HCT116 (cell line): Measurements from ENCODE around the gene SEC61G. TPM values are rescaled to one million over a fixed set of nuclear protein-coding genes. Genes with fewer than 3 reads are reported as not detected.

Experiments
- ATAC-seq: fragments of 200-7000 bp; cut with Tn5 transposase; 2 replicates; pipeline ENCODE4 v1.9.1; 2020; ENCODE audit warnings: mild to moderate bottlenecking, moderate library complexity
- BruUV-seq: library from RNA; stranded (reverse); fragments of 400-500 nt; replicated peaks from 2 replicates; lab custom pipeline; 2021; lab: Mats Ljungman, UMichigan
- CTCF ChIA-PET: fragments of 300-600 bp; sonication (Branson Sonifier 250); formaldehyde crosslinking; loops from one replicate; lab custom pipeline; 2021; ENCODE audit warnings: antibody characterized with exemption; lab: Charles Lee
- POLR2A ChIA-PET: fragments of 300-600, 350-600 bp; sonication (Branson Sonifier 250); formaldehyde crosslinking; loops from one replicate; lab custom pipeline; 2021; ENCODE audit warnings: antibody characterized with exemption; lab: Charles Lee
- RAD21 ChIA-PET, 2 experiments: fragments of 300-600 bp; sonication (Branson Sonifier 250); formaldehyde crosslinking; loops; one replicate each; lab custom pipeline; 2023; ENCODE audit warnings: low total read pairs in 2 of 2; ENCODE audit not compliant: uncharacterized antibody in 2 of 2, unreplicated experiment in 2 of 2, low non-redundant PET in 1 of 2; lab: Charles Lee
- DNase-seq: peaks from one replicate; pipeline ENCODE4 v3.0.0-alpha.2; 2010; ENCODE audit warnings: low read depth, low spot score
- H2AFZ ChIP-seq: fragments of 200-600 bp; shearing (Covaris generic), sonication (generic); 2 replicates; pipeline ENCODE4 v1.6.1; 2017; ENCODE audit warnings: low read depth, mixed run types, mixed read lengths, antibody characterized with exemption, low read length; ENCODE audit not compliant: poor library complexity, severe bottlenecking
- H3K27ac ChIP-seq: 2 replicates; pipeline ENCODE4 v1.5.1; 2012; ENCODE audit warnings: low read depth, low read length
- H3K27me3 ChIP-seq: fragments of 200-600 bp; sonication (generic); 2 replicates; pipeline ENCODE4 v1.6.1; 2016; ENCODE audit warnings: mixed run types, low read length, mixed read lengths; ENCODE audit not compliant: insufficient read depth
- H3K36me3 ChIP-seq, 2 experiments: fragments of 200-500 bp in 1 of 2; fragments of 200-600 bp in 1 of 2; sonication (Bioruptor generic) in 1 of 2; sonication (generic) in 1 of 2; 2 replicates each; pipeline versions ENCODE4 v1.5.1 to v1.6.1; 2014 to 2016; ENCODE audit warnings: low read length in 2 of 2, inconsistent platforms in 1 of 2, mixed read lengths in 1 of 2, mixed run types in 1 of 2; ENCODE audit not compliant: insufficient read depth in 2 of 2, control insufficient read depth in 1 of 2
- H3K4me1 ChIP-seq, 2 experiments: fragments of 200-600 bp in 1 of 2; sonication (generic) in 1 of 2; 2 replicates each; pipeline versions ENCODE4 v1.5.1 to v1.6.1; 2012 to 2017; ENCODE audit warnings: low read length in 2 of 2, inconsistent platforms in 1 of 2, mild to moderate bottlenecking in 1 of 2, mixed read lengths in 1 of 2, mixed run types in 1 of 2, moderate library complexity in 1 of 2; ENCODE audit not compliant: insufficient read depth in 2 of 2, control insufficient read depth in 1 of 2
- H3K4me2 ChIP-seq: fragments of 200-600 bp; sonication (generic); 2 replicates; pipeline ENCODE4 v1.6.1; 2017; ENCODE audit warnings: mixed run types, low read length, mixed read lengths
- H3K4me3 ChIP-seq, 2 experiments: fragments of 200-600 bp in 1 of 2; sonication (generic) in 1 of 2; replicated peaks in 1 of 2; 2 replicates each; pipeline ENCODE4 v1.5.1; 2011 to 2016; ENCODE audit warnings: low read length in 2 of 2, control low read depth in 1 of 2, low read depth in 1 of 2, mild to moderate bottlenecking in 1 of 2, mixed read lengths in 1 of 2, mixed run types in 1 of 2
- H3K79me2 ChIP-seq: fragments of 200-600 bp; sonication (generic); 2 replicates; pipeline ENCODE4 v1.6.1; 2017; ENCODE audit warnings: mild to moderate bottlenecking, mixed run types, low read length, moderate library complexity, mixed read lengths; ENCODE audit not compliant: insufficient read depth
- H3K9ac ChIP-seq: fragments of 200-600 bp; sonication (generic); 2 replicates; pipeline ENCODE4 v1.6.1; 2016; ENCODE audit warnings: low read length, mixed read lengths
- H3K9me2 ChIP-seq: fragments of 200-600 bp; sonication (generic), shearing (Covaris generic); 2 replicates; pipeline ENCODE4 v1.6.1; 2017; ENCODE audit warnings: mixed run types, mild to moderate bottlenecking, moderate library complexity; ENCODE audit not compliant: insufficient read depth
- H3K9me3 ChIP-seq, 2 experiments: fragments of 200-500 bp in 1 of 2; fragments of 200-600 bp in 1 of 2; sonication (Bioruptor generic) in 1 of 2; sonication (generic) in 1 of 2; 2 replicates each; pipeline ENCODE4 v1.6.1; 2014 to 2017; ENCODE audit warnings: low read length in 2 of 2, mixed read lengths in 2 of 2, inconsistent platforms in 1 of 2, low read depth in 1 of 2, mild to moderate bottlenecking in 1 of 2, mixed run types in 1 of 2, moderate library complexity in 1 of 2; ENCODE audit not compliant: control insufficient read depth in 1 of 2, insufficient read depth in 1 of 2
- H4K20me1 ChIP-seq: fragments of 200-600 bp; sonication (generic), shearing (Covaris generic); 2 replicates; pipeline ENCODE4 v1.6.1; 2017; ENCODE audit warnings: mixed run types, mild to moderate bottlenecking, moderate library complexity; ENCODE audit not compliant: insufficient read depth
- CBX3 ChIP-seq: IDR thresholded peaks from 2 replicates; pipeline ENCODE4 v1.6.1; 2012; ENCODE audit warnings: low read depth
- CEBPB ChIP-seq: IDR thresholded peaks from 2 replicates; pipeline ENCODE4 v1.6.1; 2012; ENCODE audit warnings: low read depth
- CTCF ChIP-seq, 3 experiments: fragments of 200-600 bp in 1 of 3; sonication (generic) in 1 of 3; IDR thresholded peaks in 2 of 3; conservative IDR thresholded peaks in 1 of 3; 2 replicates each; pipeline ENCODE4 v1.5.1; 2012 to 2017; ENCODE audit warnings: low read depth in 2 of 3, low read length in 2 of 3, antibody characterized with exemption in 1 of 3, borderline replicate concordance in 1 of 3, control low read depth in 1 of 3, mild to moderate bottlenecking in 1 of 3, mixed read lengths in 1 of 3, mixed run types in 1 of 3, moderate library complexity in 1 of 3; ENCODE audit not compliant: insufficient read depth in 1 of 3
- EGR1 ChIP-seq: IDR thresholded peaks from 2 replicates; pipeline ENCODE4 v1.6.1; 2012; ENCODE audit warnings: low read depth
- EZH2 ChIP-seq: fragments of 200-600 bp; sonication (generic); IDR thresholded peaks from 2 replicates; pipeline ENCODE4 v1.6.1; 2017; ENCODE audit warnings: antibody characterized with exemption, mixed run types
- EZH2phosphoT487 ChIP-seq: fragments of 200-600 bp; IDR thresholded peaks from 2 replicates; pipeline ENCODE4 v1.6.1; 2018; ENCODE audit warnings: antibody characterized with exemption, borderline replicate concordance
- MAX ChIP-seq: IDR thresholded peaks from 2 replicates; pipeline ENCODE4 v1.6.1; 2012
- POLR2AphosphoS5 ChIP-seq: IDR thresholded peaks from 2 replicates; pipeline ENCODE4 v1.6.1; 2011; ENCODE audit warnings: mild to moderate bottlenecking, low read depth, low read length, moderate library complexity
- REST ChIP-seq: IDR thresholded peaks from 2 replicates; pipeline ENCODE4 v1.6.1; 2012; ENCODE audit warnings: low read depth
- SRF ChIP-seq: IDR thresholded peaks from 2 replicates; pipeline ENCODE4 v1.6.1; 2012; ENCODE audit warnings: low read depth
- YY1 ChIP-seq: IDR thresholded peaks from 2 replicates; pipeline ENCODE4 v1.6.1; 2011; ENCODE audit warnings: low read length, low read depth, moderate library complexity, mild to moderate bottlenecking; ENCODE audit not compliant: insufficient replicate concordance; ENCODE audit errors: extremely low read depth
- ZBTB33 ChIP-seq: IDR thresholded peaks from 2 replicates; pipeline ENCODE4 v1.6.1; 2011; ENCODE audit warnings: mild to moderate bottlenecking, low read length, moderate library complexity; ENCODE audit not compliant: insufficient replicate concordance; ENCODE audit errors: extremely low read depth
- ZNF274 ChIP-seq: fragments of 200-500 bp; sonication (Bioruptor generic); IDR thresholded peaks from 2 replicates; pipeline ENCODE4 v1.6.1; 2014; ENCODE audit warnings: mild to moderate bottlenecking, low read depth, low read length, inconsistent platforms
- intact Hi-C: fragments of 100-400 bp; cut with micrococcal nuclease; formaldehyde crosslinking; loops from 2 replicates; pipeline ENCODE4 v1.10.0; 2022
- total RNA-seq: library from RNA; stranded (reverse); gene quantifications from one replicate; pipeline ENCODE4 v1.2.1, GENCODE V29; 2021; ENCODE audit not compliant: unreplicated experiment

SEC61G gene
- total RNA-seq, 1 experiment from 2014 or later, result 147 TPM

- Histone ChIP-seq H3K4me1 (peaks cover 0 to 3% of the 10 kb centered on the region in 2 experiments; a peak in 1 of 4 replicates), H2AFZ (no peak overlapping the region), H3K79me2 (no peaks in the 10 kb centered on the region), H3K4me3 (no peak overlapping the region), H3K9me3 (no peaks in the 10 kb centered on the region), H3K4me2 (no peak overlapping the region), H3K9ac (no peak overlapping the region), H3K36me3 (no peaks in the 10 kb centered on the region), H3K27ac (no peak overlapping the region), H3K27me3 (no peaks in the 10 kb centered on the region), H3K9me2 (no peaks in the 10 kb centered on the region), H4K20me1 (no peaks in the 10 kb centered on the region)
- DNase-seq (no peak), ATAC-seq (no peak)
- ChIA-PET POLR2A (no interaction called here), RAD21 (no interaction called here), CTCF (no interaction called here)
- no peak for TF ChIP-seq ZNF274
- TF ChIP-seq REST, result no peak
- no peak for TF ChIP-seq CTCF (IDR thresholded peaks at IDR 0.05 in 2 of 3, conservative IDR thresholded peaks at IDR 0.05 in 1 of 3; ENCODE audit: borderline replicate concordance in 1 of 3, insufficient read depth in 1 of 3, low read depth in 2 of 3, low read length in 2 of 3)
- no peak for TF ChIP-seq EGR1
- no peak for TF ChIP-seq EZH2
- no peak for TF ChIP-seq CBX3
- no peak for TF ChIP-seq SRF
- TF ChIP-seq ZBTB33, result no peak
- no peak for TF ChIP-seq CEBPB
- no peak for TF ChIP-seq EZH2phosphoT487
- TF ChIP-seq POLR2AphosphoS5, result no peak
- TF ChIP-seq MAX, result no peak
- TF ChIP-seq YY1, result no peak
- intact Hi-C loops, result no loop called here
- no TSS peak for BruUV-seq
These were observed 40.8 kb upstream of the SEC61G start for GRCh38 chr7:54799792-54800191.
